ENCODE measurements around the gene SKAP1.

Gene SKAP1

DNA sequence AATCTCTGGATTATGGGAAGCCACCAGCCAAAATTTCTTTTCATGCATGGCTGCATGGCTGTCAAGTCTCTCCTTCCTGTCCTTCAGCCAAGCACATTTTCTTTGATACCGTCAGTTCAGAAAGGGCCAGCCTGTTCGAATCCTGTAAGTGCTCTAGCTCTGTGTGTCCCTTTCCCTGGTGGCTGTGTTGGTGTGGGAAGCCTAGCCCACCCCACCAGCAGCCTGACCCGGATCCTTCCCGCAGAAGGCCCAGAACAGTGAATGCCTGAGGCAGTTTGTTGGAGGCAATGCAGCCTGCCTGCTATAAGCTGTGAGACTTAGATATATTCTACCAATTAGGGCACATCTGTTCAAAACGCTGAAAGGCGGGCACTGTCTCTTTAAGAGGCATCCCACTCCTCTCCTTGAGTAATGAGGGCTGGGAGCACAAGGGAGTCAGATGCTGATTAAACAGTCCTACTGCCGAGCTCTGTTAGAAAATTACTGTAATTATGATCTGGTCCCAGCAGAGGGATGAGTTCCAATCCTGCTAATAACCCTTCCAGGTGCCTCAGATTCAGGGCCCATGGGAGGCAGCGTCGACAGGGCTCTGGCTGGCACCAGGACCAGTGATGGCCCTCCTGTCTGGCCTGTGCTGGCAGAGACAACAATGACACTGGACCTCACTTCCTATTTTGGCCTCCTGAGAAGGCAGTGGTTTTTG, 304.0 kb downstream of the SKAP1 start:
- in situ Hi-C loops (cut with MboI; ENCODE audit: low sequenced_read_pairs): no loop called here

DNA sequence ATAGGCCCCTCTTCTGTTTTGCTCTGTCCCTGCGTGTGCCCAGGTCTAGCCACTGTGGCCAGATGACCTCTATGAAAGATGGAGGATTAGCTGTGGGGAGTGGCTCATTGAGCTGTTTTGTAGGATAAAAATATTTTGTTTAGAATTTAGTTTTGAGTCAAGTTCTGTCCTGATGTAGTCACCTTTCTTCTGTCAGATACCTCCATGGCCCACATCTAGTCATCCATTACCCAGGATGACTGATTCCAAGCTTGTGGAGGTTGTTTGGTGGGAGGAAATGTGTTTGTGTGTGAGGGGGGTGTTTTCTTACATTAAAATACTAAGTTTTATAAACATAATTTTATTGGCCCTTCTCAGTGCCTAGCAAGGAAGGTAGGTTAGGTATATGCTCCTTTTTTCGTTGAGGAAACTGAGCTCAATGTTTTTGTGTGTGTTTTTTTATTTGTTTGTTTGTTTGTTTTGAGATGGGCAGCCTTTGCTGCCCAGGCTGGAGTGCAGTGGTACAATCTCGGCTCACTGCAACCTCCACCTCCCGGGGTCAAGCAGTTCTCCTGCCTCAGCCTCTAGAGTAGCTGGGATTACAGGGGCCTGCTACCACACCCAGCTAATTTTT, 306.1 kb downstream of the SKAP1 start:
- in situ Hi-C loops (cut with MboI; ENCODE audit: low sequenced_read_pairs): no loop called here

DNA sequence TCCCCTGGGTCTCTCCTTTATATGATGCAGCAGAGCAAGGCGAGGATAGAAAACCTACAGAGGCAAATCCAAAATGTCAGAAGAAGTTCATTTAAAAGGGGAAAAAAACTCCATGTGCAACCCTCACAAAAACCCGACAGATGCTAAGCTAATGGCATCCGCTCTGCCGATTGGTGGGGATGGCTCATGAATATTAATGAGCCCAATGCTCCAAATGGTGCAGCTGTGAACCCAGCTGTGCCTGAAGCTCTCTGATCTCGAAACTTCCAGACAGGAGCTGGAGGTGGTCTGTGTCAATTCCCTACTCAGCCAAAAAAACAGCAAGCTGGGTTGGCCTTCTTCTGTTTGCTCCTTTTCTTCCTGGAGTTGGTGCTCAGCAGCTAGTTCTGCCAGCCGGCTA, 306.9 kb downstream of the SKAP1 start:
- in situ Hi-C loops (cut with MboI; ENCODE audit: low sequenced_read_pairs): no loop called here

DNA sequence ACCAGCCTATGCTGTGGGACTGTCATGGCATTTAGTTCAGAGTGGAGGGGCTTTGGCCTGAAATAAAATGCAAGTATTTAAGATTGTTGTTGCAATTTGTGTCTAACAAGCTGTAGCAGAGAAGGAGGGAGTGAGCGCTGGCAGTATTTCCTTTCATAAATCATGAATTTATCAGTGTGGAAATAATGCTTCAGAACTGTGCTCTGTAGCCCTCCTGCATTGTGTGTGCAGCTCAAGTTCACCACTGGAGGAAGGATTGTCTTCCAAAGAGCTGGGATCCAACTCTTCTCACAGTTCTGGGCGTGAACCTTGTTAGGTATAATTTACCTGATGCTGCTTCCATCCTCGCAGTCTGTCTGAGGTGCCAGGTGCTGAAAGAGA, 307.4 kb downstream of the SKAP1 start:
- in situ Hi-C loops (cut with MboI; ENCODE audit: low sequenced_read_pairs): no loop called here

DNA sequence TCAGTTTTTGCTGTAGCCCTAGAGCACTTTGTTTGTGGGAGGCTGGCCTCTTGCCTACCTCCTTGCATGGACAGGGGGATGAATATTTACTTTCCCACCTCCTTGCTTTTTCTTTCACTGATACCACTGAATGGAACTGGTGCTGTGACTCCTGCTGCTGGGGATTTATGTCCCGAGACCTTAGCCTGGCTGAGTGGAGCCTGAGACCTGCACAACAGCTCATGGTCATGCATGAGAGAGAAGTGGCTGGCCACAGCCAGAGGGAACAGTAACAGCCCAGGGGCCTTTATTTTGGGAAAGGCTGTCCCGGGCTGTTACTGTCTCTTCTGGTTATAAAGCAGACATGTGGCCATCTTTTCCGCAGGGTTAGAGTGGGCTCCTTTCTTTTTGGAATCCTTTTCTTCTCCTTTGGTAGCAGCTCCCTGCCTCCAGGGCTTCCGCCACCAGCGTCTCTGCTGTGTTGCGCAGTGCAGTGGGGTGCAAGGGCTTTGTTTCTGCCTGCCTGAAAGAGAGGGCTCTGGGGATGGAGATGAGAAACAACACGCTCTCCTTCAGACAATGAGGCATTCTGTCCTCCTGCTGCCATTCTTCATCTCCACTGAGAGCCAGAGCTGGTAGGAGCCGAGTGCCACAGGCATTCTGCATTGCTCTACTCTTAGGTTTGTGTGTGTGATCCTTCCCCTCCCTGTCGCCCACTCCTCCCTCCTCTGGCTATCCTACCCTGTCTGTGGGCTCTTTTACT, 307.9 kb downstream of the SKAP1 start:
- in situ Hi-C loops (cut with MboI; ENCODE audit: low sequenced_read_pairs): no loop called here

DNA sequence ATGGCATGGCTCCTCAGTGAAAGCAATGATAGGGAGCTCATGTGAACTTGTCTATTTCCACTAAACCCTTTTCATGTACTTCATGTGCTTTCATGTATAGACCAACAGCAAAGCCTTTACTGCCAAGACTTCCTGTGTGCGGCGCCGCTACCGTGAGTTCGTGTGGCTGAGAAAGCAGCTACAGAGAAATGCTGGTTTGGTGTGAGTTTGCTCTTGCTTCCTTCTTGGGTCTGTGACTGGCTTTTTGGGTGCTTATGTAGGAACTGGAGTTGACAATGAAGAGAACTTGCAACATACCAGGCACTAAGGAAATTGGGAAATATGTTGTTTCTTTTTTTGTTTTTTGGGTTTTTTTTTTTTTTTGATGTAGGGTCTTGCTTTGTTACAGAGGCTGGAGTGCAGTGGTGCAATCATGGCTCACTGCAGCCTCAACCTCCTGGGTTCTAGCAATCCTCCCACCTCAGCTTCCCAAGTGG, 316.8 kb downstream of the SKAP1 start:
- in situ Hi-C loops (cut with MboI; ENCODE audit: low sequenced_read_pairs): no loop called here

DNA sequence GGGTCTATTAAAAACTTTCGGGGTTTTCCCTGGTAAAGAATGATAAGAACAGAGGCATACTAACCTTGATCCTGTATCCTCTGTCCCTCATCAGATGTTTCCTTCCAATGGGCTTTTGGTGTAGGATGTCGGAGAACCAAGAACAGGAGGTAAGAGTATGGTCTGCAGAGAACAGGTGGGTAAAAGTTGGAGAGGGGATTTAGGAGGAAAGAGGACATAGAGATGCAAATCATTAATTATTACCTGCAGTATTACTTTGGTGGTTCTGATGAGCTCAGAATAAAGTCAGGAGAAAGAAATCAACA, 318.1 kb downstream of the SKAP1 start:
- in situ Hi-C loops (cut with MboI; ENCODE audit: low sequenced_read_pairs): no loop called here

DNA sequence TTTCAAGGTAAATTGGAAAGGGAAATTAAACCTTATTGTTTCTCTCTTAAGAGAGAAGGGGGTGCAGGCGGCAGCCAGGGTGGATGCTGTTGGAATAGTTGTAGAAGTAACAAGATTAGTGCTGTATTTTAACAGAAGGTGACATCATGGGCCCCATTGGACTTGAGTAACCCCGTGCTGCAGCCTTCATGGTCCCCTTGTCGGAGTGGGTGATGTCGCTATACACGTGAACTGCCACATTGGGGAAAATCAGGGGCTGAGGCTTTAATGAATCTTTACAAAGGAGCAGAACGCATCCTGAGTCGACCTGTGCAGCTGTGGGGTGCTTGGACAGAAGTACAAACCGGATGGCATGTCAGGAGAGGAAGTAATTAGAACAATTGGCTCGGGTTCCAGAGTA, 319.3 kb downstream of the SKAP1 start:
- in situ Hi-C loops (cut with MboI; ENCODE audit: low sequenced_read_pairs): no loop called here

DNA sequence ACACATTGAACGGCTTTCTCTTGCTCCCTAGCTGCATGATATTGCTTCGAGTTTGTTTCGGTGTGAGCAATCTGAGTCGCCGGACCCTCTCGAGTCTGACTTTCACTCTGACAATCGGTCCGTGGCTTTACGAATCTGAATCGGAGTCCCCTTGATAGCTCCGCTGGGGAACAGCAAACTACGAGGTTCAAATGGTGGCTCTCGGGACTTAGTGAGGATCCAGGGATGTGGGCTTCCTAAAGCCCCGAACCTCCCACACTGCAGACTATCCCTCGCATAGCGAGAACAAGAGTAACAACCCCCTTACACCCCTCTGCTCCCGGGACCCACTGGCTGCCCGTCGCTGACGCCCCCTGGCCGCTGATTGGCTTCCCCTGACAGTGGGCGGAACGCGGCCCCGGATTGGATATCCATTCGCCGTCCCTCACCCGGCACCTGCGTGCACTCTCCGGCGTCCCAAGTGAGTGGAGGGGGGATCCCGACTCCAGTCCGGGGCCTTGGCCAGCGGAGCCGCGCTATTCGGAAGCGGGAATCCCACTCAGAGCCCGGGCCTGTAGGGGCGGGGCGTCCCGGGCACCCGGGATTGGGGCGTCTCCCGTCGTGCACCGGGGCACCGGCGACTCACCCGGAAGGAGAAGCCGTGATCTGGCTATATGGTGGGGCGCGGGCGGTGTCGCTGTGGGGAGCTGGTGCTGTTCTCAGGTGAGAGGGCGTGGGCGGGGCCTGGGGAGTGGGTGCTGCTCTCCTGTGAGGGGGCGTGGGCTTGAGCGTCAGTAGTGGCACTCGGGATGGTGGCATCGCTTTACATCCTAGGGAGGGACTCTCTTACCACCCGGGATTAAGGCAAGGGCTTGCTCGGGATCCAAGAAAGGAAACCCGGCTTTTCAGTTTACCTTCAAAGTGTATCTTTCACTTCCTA, 322.6 kb downstream of the SKAP1 start, which contains the start of gene SNX11:
Gene SNX11 (plus strand): TSS at position 630 of the 919 bp plus-strand sequence. CDS start 4,278 bp downstream, outside the sequence.
- in situ Hi-C loops (cut with MboI; ENCODE audit: low sequenced_read_pairs): no loop called here

DNA sequence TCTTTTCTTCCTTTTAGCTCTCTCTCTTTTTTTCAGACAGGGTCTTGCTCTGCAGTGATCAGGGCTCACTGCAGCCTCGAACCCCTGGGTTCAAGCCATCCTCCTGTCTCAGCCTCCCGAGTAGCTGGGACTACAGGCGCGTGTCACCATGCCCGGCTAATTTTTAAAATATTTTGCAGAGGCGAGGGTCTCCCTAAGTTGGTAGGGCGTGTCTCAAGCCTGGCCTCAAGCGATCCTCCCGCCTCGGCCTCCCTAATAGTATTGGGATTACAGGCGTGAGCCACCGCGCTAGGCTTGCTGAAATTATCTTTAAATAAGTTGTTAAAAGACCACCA, 323.2 kb downstream of the SKAP1 start:
- in situ Hi-C loops (cut with MboI; ENCODE audit: low sequenced_read_pairs): no loop called here

DNA sequence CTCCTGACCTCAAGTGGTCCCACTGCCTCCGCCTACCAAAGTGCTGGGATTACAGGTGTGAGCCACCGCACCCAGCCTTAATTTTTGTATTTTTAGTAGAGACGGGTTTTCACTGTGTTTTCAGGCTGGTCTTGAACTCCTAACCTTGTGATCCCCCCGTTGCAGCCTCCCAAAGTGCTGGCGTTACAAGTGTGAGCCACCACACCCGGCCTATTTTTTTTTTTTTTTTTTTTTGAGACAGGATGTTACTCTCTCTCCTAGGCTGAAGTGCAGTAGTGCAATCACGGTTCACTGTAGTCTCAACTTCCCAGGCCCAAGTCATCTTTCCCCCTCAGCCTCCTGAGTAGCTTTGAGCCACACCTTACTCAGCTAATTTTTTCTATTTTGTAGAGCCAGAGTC, 325.6 kb downstream of the SKAP1 start:
- in situ Hi-C loops (cut with MboI; ENCODE audit: low sequenced_read_pairs): no loop called here

DNA sequence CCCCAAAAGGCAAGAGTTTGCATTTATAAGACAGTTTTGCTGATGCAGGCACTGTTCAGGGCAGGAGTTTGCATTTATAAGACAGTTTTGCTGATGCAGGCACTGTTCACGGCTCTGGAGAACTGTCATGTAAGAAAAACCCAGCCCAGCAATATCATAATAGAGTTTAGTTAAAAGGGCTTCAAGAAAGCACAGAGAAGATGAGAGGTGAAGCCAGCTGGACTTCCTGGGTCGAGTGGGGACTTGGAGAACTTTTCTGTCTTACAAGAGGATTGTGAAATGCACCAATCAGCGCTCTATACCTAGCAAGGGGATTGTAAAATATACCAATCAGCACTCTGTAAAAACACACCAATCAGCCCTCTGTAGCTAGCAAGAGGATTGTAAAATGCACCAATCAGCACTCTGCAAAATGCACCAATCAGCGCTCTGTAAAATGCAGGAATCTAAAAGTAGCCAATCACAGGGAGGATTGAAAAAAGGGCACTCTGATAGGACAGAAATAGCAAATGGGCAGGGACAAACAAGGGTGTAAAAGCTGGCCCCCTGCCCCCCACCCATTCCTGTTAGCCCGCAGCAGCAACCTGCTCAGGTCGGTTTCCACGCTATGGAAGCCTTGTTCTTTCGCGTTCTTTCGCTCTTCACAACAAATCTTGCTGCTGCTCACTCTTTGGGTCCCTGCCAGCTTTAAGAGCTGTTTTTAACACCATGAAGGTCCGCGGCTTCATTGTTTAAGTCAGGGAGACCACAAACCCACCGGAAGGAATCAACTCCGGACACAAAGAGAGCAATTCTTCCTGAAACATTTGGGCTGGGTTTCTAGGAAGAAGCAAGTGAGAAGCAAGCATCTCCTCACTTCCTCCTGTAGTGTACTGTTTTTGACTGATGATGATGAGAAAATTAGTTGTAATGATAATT, 327.0 kb downstream of the SKAP1 start:
- in situ Hi-C loops (cut with MboI; ENCODE audit: low sequenced_read_pairs): no loop called here

DNA sequence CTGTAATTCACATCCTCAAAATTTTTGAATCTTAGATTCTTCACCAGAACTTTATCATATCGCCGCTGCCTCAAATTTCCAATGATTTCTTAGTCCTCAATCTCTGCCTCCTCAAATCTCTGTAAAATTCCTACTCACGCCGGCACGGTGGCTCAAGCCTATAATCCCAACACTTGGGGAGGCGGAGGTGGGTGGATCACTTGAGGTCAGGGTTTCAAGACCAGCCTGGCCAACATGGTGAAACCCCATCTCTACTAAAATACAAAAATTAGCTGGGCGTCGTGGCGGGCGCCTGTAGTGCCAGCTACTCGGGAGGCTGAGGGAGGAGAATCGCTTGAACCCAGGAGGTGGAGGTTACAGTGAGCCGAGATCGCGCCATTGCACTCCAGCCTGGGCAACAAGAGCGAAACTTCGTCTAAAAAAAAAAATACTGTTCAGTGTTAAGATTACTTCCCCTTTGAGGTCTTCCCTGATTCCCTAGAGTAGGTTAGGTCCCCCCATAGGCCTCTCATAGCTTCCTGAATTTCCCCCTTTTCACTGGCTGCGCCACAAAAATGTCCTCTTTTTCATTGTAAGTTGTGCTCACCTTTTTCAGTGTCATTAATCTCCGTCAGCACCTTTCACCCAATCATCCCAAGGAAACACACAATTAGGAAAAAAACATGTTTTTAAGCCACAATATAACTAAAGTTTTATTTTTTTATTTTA, 327.8 kb downstream of the SKAP1 start:
- in situ Hi-C loops (cut with MboI; ENCODE audit: low sequenced_read_pairs): no loop called here

DNA sequence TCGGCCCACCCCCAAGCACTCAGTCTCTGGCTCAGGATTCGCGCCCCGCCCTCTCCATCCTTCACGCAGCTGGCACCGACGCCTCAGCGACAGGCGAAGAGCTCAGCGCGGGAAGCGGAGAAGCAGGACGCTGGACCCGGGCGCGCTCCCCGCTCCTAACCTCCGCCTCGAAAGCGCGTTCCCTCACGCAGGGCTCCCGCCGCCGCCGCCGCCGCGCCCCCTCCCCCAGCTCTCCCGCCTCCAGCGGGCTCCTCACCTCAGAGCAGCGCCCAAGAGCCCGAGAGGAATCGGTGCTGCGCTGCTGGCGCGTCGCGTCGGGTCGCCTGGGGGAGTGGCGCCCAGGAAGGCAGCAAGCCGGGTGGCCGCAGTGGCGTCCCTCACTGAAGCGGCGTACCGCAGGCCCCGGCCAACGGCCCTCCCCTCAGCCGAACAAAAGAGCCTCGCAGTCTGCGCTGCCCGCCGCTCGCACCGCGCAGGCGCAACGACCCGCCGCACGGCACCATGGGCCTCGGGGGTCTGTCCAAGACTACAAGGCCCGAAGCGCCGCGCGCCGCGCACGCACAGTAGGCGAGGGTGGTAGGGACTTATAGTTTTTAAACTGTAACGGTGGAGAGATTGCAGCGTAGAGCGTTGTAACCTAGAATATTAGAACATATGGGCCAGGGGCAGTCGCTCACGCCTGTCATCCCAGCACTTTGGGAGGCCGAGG, 328.8 kb downstream of the SKAP1 start, which contains the start of gene CBX1:
Gene CBX1 (minus strand): TSS at position 467 of the 709 bp plus-strand sequence. CDS start 24,474 bp downstream, outside the sequence.
- in situ Hi-C loops (cut with MboI; ENCODE audit: low sequenced_read_pairs): no loop called here

DNA sequence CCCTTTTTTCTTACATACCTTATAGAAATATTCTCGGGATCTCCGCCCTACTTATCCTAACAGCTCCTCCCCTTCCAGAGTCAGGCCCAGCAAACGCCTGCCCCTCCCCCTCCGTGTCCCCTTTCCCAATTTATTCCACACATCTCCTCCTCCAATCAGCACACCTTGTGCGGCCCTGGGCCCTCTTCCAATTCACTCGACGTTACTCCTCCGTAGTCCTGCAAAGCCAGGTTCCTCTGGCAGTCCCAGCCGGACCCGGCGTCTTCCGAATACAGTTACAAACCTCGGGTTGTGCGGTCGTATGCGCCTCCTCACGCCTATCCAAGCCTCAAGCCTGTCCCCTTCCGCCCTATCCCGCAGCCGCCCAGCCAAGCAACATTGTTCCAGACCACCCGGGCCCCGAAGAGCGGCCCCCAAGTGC, 329.4 kb downstream of the SKAP1 start:
- in situ Hi-C loops (cut with MboI; ENCODE audit: low sequenced_read_pairs): no loop called here

DNA sequence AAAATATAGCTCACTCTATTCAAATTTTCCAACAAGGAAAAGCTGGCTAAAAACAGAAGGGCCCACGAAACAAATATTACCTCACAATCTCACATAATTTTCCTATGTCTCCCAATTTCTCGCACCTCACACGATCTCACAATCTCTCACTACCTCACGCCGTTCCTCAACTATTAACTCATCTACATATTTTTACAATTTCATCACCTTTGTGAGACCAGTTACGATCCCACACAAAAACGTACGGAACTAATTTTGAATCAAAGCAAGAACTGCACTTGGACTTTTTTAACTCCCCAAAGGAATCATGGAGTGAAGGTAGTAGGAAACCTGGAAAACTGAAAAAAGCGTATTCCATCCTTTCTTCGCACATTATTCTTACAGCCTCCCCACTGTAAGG, 329.9 kb downstream of the SKAP1 start:
- in situ Hi-C loops (cut with MboI; ENCODE audit: low sequenced_read_pairs): no loop called here

DNA sequence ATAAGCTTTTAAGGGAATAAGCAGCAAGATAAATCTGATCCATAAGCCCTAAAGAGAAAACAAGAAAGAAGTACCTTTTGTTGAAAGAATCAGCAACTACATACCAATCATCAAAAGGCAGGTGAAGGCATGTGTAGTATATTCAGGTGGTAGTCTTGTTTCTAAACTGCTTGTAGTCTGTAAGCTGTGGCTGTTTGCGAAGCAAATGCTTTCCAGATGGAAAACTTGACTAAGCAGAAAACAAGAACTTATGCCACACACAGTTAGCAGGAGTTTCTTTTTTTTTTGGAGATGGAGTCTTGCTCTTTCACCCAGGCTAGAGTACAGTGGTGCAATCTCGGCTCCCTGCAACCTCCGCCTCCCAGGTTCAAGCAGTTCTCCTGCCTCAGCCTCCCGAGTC, 334.4 kb downstream of the SKAP1 start:
- in situ Hi-C loops (cut with MboI; ENCODE audit: low sequenced_read_pairs): no loop called here

DNA sequence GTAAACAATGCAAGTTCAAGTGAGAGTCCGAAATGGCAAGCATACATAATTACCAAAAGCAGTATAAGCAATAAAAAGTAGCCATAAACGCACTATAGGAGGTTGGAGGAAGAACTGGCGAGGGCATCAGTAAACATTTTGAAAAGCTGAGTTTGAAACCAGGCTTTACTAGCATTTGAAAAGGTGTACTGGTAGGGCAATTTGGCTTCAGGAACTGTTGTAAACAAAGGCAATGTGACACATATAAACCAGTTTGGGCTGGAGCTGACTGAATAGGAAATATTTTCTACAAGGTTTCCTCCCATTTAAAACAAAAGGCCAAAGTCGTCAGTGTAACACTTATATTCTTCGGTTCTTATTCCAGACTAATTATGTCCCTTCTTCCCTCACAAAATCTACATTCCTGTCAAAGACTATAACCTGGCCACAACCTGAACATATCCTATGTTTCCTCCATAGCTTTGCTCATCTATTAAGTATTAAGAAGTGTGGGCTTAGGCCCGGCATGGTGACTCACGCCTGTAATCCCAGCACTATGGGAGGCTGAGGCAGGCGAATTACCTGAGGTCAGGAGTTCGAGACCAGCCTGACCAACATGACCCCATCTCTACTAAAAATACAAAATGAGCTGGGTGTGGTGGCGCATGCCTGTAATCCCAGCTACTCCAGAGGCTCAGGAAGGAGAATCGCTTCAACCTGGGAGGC, 336.5 kb downstream of the SKAP1 start:
- in situ Hi-C loops (cut with MboI; ENCODE audit: low sequenced_read_pairs): no loop called here
